GM19043 (cell line): ENCODE data around the gene SNPH.

Experiments used
- ATAC-seq: cut with Tn5 transposase; IDR thresholded peaks from one replicate; pipeline ENCODE4 v1.9.1; 2021; ENCODE audit warnings: low read depth; ENCODE audit not compliant: unreplicated experiment

Gene SNPH

DNA sequence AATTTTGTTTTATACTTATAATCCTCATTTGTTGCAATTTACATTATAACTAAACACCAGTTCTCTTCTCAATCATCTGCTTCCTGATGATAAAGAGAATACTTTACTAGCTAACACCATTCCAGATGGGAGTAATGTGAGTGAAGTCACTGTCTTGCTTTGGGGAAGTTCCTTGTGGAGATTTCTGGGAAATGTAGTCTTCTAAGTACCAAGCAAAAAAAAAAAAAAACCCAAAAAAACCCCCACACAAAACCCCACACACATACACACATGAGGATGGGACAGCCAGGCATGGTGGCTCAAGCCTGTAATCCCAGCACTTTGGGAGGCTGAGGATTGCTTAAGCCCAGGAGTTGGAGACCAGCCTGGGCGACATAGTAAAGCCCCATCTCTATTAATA, 2.2 kb upstream of the SNPH start:
- ATAC-seq, result no peak

DNA sequence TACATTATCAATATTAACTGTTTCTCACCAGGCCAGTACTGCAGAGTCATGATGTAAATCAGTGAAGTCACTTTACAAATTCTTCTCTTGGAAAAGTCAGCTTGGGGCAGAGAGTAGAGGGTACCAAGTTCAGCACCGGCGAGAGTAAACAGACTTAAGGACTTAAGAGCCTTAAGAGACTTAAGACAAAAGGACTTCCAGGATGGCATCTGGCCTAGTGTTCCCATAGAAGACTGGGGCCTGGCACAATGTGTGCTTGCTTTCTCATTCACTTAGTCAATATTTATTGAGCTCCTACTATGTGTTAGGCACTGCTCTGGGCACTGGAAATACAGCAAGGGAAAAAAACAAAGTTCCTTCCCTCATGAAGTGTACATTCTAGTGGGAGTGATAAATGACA, 1.4 kb upstream of the SNPH start:
- ATAC-seq, result no peak

DNA sequence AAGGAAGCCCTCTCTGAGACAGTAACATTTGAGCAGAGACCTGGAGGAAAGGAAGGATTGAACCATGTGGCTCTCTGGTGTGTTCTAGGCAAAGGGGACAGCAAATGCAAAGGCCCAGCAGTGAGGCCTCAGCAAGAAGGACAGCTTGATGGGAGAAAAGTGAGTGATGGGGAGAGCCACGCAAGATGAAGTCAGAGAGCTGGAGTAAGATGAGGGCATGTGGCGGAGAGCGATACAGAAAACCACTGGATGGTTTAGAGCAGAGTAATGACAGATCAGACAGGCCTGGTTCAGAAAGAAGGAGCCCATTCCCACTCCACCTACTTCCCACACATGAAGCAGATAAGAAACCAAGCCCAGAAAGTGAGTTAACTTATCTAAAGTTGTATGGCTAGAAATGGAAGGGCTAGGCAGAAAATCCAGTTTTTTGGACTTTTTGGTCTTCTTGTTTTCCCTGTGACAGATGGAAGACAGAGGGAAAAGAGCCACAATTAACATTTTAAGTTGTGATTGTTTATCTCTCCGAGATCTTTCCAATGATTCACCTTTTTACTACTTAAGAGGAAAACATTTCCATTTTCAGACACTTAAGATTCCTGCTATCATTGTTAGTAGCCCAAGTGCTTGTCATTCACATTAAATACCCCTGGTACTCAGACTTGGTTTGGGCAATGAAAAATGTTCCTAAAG, 723 bp upstream of the SNPH start:
- no peak for ATAC-seq

DNA sequence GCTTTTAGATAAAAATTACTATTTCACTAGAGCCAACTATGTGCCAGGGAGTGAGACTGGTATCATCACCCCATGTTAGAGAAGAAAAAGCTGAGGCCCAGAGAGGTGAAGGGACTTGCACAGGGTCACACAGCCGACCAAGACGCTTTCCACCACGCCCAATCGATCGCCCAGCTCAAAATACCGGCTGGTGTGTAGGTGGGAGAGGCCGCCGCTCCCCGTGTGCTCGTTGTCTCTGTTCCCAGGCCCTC, 253 bp upstream of the SNPH start:
- no peak for ATAC-seq

GRCh38 chr20:1267161-1267560, 1.1 kb downstream of the SNPH start:
- no peak for ATAC-seq

- no peak for ATAC-seq
Measured at GRCh38 chr20:1267809-1268374, 1.8 kb downstream of the SNPH start.

DNA sequence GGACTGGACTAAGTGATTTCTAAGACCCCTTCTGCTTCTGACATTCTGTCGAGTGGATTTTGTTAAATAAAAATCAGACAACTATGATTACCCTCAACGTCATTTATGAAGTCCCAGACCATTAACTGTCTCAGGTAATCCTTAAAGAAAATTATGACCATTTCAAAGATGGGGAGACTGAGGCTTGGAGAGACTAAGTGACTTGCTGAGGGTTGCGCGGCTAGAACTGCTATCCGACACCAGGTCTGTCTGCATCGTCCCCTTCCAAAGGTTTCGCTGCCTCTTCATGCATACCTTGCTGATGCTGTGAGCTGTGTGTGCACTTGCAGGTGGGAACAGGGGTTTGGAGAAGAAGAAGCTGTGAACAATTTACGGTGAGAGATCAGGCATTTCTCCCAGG, 3.1 kb downstream of the SNPH start:
- ATAC-seq, result no peak

DNA sequence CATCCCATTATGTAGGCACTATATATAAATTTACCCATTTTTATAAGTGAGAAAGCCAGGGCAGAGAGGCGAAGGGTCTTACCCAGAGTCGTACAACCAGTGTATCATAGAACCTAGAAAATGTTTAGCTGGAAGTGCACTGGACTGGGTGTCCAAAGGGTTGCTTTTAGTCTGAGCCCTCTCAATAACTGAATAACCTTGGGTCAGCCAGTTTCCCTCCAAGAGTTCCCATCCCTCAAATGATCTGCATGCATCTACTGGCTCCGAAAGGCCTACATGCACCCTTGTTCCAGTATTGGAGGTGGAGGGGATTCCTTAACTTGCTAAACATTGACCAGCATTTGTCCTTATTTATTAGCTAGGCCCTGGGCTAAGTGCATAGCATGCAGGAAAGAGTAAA, 3.8 kb downstream of the SNPH start:
- no peak for ATAC-seq

GRCh38 chr20:1272368-1273100, 6.4 kb downstream of the SNPH start:
- no peak for ATAC-seq

DNA sequence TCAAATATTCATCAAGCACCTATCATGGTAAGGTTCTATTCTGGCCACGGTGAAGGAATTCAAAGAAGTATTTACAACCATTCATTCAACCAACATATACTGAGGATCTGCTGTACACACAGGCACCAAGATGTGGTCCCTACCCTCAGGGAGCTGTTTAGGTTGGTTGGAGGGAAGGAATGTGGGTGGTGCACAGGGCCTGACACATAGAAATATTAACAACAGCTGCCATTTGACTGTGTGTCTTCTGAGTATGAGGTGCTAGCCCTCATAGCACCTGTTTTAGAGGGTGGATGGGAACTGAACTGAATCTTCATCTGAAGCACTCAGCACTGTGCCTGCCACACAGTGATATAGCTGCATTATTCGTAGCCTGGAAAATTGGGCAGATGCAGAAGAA, 7.3 kb downstream of the SNPH start:
- ATAC-seq, result no peak

- ATAC-seq, result no peak
Measured at GRCh38 chr20:1274485-1275311, 8.6 kb downstream of the SNPH start.

DNA sequence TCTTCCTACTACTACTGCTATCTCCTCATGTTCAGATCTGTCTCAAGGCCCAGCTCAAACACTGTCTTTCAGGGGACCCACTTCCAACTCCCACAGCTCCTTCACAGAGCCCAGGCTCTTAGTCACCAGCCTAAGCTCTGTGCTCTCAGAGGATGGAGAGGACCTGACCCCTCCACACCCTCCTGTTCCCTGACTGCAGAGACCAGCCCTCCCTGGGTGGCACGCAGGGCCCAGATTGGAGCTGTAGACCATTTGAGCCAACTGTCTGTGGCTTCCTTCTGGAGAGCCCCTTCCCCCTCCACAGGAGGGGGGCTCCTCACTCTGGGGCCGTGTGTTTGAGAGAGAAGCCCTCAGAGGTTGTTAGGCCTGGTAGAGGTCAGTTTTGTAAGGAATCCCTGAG, 9.8 kb downstream of the SNPH start:
- no peak for ATAC-seq

- ATAC-seq, result no peak
Measured at GRCh38 chr20:1277529-1278322, 11.6 kb downstream of the SNPH start.

GRCh38 chr20:1278993-1279392, 12.9 kb downstream of the SNPH start:
- no peak for ATAC-seq

GRCh38 chr20:1280195-1281102, 14.4 kb downstream of the SNPH start:
- no peak for ATAC-seq

GRCh38 chr20:1281279-1282057, 15.4 kb downstream of the SNPH start:
- no peak for ATAC-seq

DNA sequence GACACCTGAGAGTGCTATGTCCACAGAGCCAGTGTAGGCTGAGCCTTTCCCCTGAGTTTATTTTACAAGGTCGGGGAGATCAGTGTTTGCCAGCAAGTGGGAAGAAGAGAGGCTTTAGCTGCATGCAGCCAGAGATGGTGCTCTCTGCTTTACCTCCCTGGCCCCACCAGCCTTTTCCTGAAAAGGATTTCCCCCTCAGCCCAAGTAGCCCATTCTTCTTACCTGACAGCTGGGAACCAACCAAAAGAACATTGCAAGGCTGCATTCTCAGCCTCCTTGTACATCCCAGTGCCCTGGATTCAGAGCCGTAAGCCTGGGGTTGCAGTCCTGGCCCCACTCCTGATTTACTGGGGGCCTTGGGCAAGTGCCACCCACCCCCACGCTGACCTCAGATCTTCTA, 16.9 kb downstream of the SNPH start:
- no peak for ATAC-seq

- ATAC-seq, result no peak
Measured at GRCh38 chr20:1283522-1284510, 17.7 kb downstream of the SNPH start.
